Measurements from ENCODE around the gene THUMPD3. TPM values are rescaled to one million over a fixed set of nuclear protein-coding genes. Genes with fewer than 3 reads are reported as not detected.
A peak's percentile ranks its signal among the peaks of the same experiment; 100 is the strongest.

The THUMPD3 gene
- total RNA-seq, 1 donor = 50.1 TPM

GRCh38 chr3:9343115-9343514 lies 19.7 kb upstream of the THUMPD3 start:
- H3K4me3 ChIP-seq (ENCODE audit: low read depth, low read length) = no peak overlapping the region
- TF ChIP-seq CTCF (IDR thresholded peaks at IDR 0.05; ENCODE audit: insufficient read depth, low read depth, low read length) = no peak
- no peak for DNase-seq (ENCODE audit: low read depth)

DNA sequence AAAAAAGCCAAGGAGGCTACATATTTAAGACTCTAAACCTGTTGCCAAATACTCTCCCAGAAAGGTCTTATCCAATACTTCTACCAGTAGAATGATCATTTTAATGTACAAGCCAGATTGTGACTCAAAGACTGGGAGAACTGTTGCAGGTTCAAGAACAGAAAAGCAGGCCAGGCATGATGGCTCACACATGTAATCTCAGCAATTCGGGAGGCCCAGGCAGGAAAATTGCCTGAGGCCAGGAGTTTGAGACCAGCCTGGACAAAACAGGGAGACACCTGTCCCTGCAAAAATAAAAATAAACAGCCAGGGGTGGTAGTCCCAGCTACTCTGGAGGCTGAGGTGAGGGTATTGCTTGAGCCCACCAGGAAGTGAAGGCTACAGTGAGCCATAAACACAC lies 17.8 kb upstream of the THUMPD3 start:
- no peak for DNase-seq (ENCODE audit: low read depth)
- no peak for TF ChIP-seq CTCF (IDR thresholded peaks at IDR 0.05; ENCODE audit: insufficient read depth, low read depth, low read length)
- H3K4me3 ChIP-seq (ENCODE audit: low read depth, low read length) = no peak overlapping the region

DNA sequence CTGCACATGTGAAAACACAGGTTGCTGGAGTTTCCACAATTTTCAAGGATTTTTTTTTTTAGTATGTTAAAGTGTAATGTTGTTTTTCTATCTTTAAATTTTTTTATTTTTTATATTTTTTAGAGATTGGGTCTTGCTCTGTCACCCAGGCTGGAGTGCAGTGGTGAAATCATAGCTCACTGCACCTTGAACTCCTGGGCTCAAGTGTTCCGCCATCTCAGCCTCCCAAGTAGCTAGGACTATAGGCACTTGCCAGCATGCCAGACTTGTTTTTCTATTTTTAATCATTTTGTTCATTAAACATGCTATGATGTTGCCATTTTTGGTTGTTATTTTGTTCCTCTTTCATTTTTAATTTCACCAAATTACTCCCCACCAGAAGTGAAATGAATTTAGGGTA lies 16.7 kb upstream of the THUMPD3 start:
- no peak overlapping the region for H3K4me3 ChIP-seq (ENCODE audit: low read depth, low read length)
- TF ChIP-seq CTCF (IDR thresholded peaks at IDR 0.05; ENCODE audit: insufficient read depth, low read depth, low read length) = no peak
- no peak for DNase-seq (ENCODE audit: low read depth)

DNA sequence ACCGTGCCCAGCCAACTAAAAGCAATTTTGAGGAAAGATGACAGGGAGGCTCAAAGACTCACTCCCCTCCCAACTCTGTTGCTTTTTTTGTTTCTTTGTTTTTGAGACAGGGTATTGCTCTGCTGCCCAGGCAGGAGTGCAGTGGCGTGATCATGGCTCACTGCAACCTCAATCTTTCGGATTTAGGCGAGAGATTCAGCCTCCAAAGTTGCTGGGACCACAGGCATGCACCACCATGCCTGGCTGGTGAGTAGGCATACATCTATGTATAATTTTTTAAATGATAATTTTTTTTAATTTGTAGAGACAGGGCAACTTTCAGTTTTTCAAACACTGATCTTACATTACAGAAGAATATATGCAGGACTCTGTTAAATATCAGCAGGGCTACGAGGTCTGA lies 15.8 kb upstream of the THUMPD3 start:
- no peak for DNase-seq (ENCODE audit: low read depth)
- TF ChIP-seq CTCF (IDR thresholded peaks at IDR 0.05; ENCODE audit: insufficient read depth, low read depth, low read length) = no peak
- H3K4me3 ChIP-seq (ENCODE audit: low read depth, low read length) = no peak overlapping the region

DNA sequence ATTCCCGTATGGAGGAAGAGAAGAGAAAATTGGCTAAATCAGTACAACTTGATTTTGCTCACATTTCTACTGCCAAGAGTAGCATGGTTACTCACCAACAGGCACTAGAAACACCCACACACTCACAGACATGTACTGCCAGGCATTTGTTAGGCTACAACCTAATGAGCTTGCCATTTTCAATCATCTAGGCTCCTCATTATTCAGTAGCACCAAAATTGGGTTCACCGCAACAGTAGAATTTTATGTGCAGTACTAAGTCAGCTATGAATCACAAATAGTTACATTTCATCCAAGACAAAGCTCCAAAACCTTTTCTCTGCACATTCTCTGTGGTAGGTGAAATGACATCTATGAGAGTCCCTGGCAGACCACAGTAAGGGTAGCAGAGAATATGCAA lies 15.0 kb upstream of the THUMPD3 start:
- H3K4me3 ChIP-seq (ENCODE audit: low read depth, low read length) = no peak overlapping the region
- DNase-seq (ENCODE audit: low read depth) = no peak

DNA sequence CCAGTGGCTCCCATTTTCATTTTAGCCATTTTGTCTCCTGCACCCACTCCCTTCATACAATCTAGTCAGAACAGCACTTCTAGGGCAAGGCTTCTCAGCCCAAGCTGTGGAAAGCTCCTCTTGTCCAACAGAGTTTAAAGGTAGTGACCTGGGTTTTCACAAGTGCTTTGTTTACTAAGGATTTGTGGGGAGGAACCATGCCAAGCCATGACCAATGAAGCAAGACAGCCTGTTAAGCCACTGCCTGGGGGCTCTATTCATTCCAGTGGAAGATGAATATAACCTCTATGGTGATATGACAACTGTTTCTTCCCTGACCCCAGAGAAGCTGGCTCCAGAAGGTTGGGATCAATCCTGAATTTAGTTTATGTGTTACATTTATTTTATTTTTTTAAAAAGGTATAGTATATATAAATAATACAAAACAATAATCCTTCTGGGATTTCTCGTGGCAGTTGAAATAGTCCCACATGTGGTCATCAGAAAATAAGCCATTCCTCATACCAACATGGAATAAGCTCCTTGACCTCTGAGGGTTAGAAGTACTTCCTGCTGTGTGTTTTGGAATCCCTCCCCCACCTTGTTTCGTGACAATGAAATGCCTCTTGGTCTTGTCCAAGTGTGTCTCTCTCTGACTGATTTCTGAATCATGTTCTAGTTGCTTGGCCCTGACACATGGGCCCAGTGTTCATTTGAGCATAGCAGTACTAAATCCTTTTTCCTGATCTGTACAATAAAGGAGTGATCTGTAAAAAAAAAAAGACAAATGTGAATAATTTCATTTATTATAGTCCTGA lies 13.3 kb upstream of the THUMPD3 start:
- no peak overlapping the region for H3K4me3 ChIP-seq (ENCODE audit: low read depth, low read length)
- DNase-seq (ENCODE audit: low read depth) = peak; percentile 82

More for the DNA sequence above, 15.0 kb upstream of the THUMPD3 start:
- TF ChIP-seq CTCF (IDR thresholded peaks at IDR 0.05; ENCODE audit: insufficient read depth, low read depth, low read length) = no peak

More for the DNA sequence above, 13.3 kb upstream of the THUMPD3 start:
- no peak for TF ChIP-seq CTCF (IDR thresholded peaks at IDR 0.05; ENCODE audit: insufficient read depth, low read depth, low read length)
